GM12878 (cell line): Measurements from ENCODE around the gene SCN8A. TPM values are rescaled to one million over a fixed set of nuclear protein-coding genes. Genes with fewer than 3 reads are reported as not detected.

Experiments used
- ATAC-seq: fragments of 200-7000 bp; cut with Tn5 transposase; 3 replicates; pipeline ENCODE4 v1.9.1; 2020; ENCODE audit warnings: mild to moderate bottlenecking, moderate library complexity
- BruUV-seq: library from RNA; stranded (reverse); fragments of 400-500 nt; replicated peaks from 2 replicates; lab custom pipeline; 2021; lab: Mats Ljungman, UMichigan
- CTCF ChIA-PET: fragments of 300-600 bp; sonication (Branson Sonifier 250); formaldehyde crosslinking; extraction: SDS; loops from one replicate; lab custom pipeline; 2021; ENCODE audit warnings: inconsistent platforms; lab: Yijun Ruan, JAX
- POLR2A ChIA-PET: fragments of 350-600 bp; formaldehyde crosslinking; extraction: SDS; loops from one replicate; lab custom pipeline; 2021; ENCODE audit warnings: inconsistent platforms; lab: Charles Lee
- RAD21 ChIA-PET: fragments of 300-600 bp; sonication (Branson Sonifier 250); formaldehyde crosslinking; loops from one replicate; lab custom pipeline; 2023; ENCODE audit warnings: antibody characterized with exemption; ENCODE audit not compliant: unreplicated experiment; lab: Charles Lee
- SMC1A ChIA-PET: fragments of 300-600 bp; sonication (Branson Sonifier 250); formaldehyde crosslinking; loops from one replicate; lab custom pipeline; 2023; ENCODE audit not compliant: unreplicated experiment, uncharacterized antibody; lab: Charles Lee
- DNase-seq: peaks from one replicate; pipeline ENCODE4 v3.0.0-alpha.2; 2011; ENCODE audit warnings: low read depth, low spot score
- FAIRE-seq: peaks from 3 replicates; lab custom pipeline; 2011; peaks lifted over from hg19 to GRCh38; lab: Jason Lieb, UNC
- H2AFZ ChIP-seq: 2 replicates; pipeline ENCODE4 v1.6.0; 2011; ENCODE audit warnings: low read depth, low read length, control low read depth; ENCODE audit not compliant: control insufficient read depth
- H3K27ac ChIP-seq: 2 replicates; pipeline ENCODE4 v1.5.1; 2011; ENCODE audit warnings: control low read depth; ENCODE audit not compliant: control insufficient read depth, insufficient read depth
- H3K27me3 ChIP-seq, 2 experiments: replicated peaks in 1 of 2; 2 replicates each; pipeline versions ENCODE4 v1.6.0 to v1.6.1; 2011; ENCODE audit warnings: low read length in 1 of 2; ENCODE audit not compliant: control insufficient read depth in 2 of 2, insufficient read depth in 2 of 2
- H3K36me3 ChIP-seq, 2 experiments: 2 replicates each; pipeline ENCODE4 v1.5.1; 2011; ENCODE audit warnings: low read length in 1 of 2; ENCODE audit not compliant: control insufficient read depth in 2 of 2, insufficient read depth in 2 of 2
- H3K4me1 ChIP-seq: 2 replicates; pipeline ENCODE4 v1.6.1; 2011; ENCODE audit warnings: mild to moderate bottlenecking, low read length, moderate library complexity, mixed read lengths; ENCODE audit not compliant: control insufficient read depth, insufficient read depth
- H3K4me2 ChIP-seq: 2 replicates; pipeline ENCODE4 v1.6.0; 2011; ENCODE audit warnings: control low read depth; ENCODE audit not compliant: control insufficient read depth, insufficient read depth
- H3K4me3 ChIP-seq: fragments of 200-600 bp; sonication (generic); 2 replicates; pipeline ENCODE4 v1.5.1; 2016
- H3K79me2 ChIP-seq: 2 replicates; pipeline ENCODE4 v1.6.0; 2011; ENCODE audit warnings: low read length; ENCODE audit not compliant: control insufficient read depth, insufficient read depth
- H3K9ac ChIP-seq: 2 replicates; pipeline ENCODE4 v1.8.0; 2011; ENCODE audit warnings: low read length, control low read depth, mixed read lengths; ENCODE audit not compliant: control insufficient read depth, insufficient read depth
- H3K9me3 ChIP-seq: replicated peaks from 3 replicates; pipeline ENCODE4 v1.5.1; 2011; ENCODE audit warnings: mild to moderate bottlenecking, low read length; ENCODE audit not compliant: control insufficient read depth, insufficient read depth
- H4K20me1 ChIP-seq: 2 replicates; pipeline ENCODE4 v1.6.0; 2011; ENCODE audit not compliant: control insufficient read depth, insufficient read depth
- BCL11A ChIP-seq: IDR thresholded peaks from 2 replicates; pipeline ENCODE4 v1.6.1; 2011; ENCODE audit warnings: low read depth, low read length
- BHLHE40 ChIP-seq, 2 experiments: fragments of 450-650 bp in 1 of 2; IDR thresholded peaks; 2 replicates each; pipeline ENCODE4 v1.6.1; 2011 to 2017; ENCODE audit warnings: low read depth in 2 of 2, borderline replicate concordance in 1 of 2, improper control_type of control experiment in 1 of 2, low read length in 1 of 2, mild to moderate bottlenecking in 1 of 2
- DPF2 ChIP-seq: fragments of 450-650 bp; IDR thresholded peaks from 2 replicates; pipeline ENCODE4 v1.6.1; 2017; ENCODE audit warnings: mild to moderate bottlenecking
- FOS ChIP-seq: IDR thresholded peaks from 3 replicates; pipeline ENCODE4 v1.6.1; 2011; ENCODE audit warnings: borderline replicate concordance; ENCODE audit not compliant: insufficient read length; ENCODE audit errors: extremely low read depth
- FOXM1 ChIP-seq: IDR thresholded peaks from 2 replicates; pipeline ENCODE4 v1.6.1; 2012; ENCODE audit warnings: low read depth, mild to moderate bottlenecking, inconsistent platforms, low read length, moderate library complexity
- KLF5 ChIP-seq: fragments of 450-650 bp; IDR thresholded peaks from 2 replicates; pipeline ENCODE4 v1.6.1; 2014; ENCODE audit warnings: mild to moderate bottlenecking; ENCODE audit not compliant: partially characterized antibody
- LARP7 ChIP-seq: fragments of 450-650 bp; IDR thresholded peaks from 2 replicates; pipeline ENCODE4 v1.6.1; 2017; ENCODE audit warnings: mild to moderate bottlenecking
- MYB ChIP-seq: fragments of 150-350 bp; IDR thresholded peaks from 2 replicates; pipeline ENCODE4 v1.6.1; 2014; ENCODE audit warnings: mild to moderate bottlenecking, low read depth, low read length, borderline replicate concordance
- PAX8 ChIP-seq: fragments of 450-650 bp; IDR thresholded peaks from 2 replicates; pipeline ENCODE4 v1.6.1; 2017; ENCODE audit warnings: mild to moderate bottlenecking, moderate library complexity
- RB1 ChIP-seq: fragments of 450-650 bp; formaldehyde crosslinking; IDR thresholded peaks from 2 replicates; pipeline ENCODE4 v1.6.1; 2017; ENCODE audit warnings: mild to moderate bottlenecking, borderline replicate concordance
- SMAD1 ChIP-seq: fragments of 450-650 bp; IDR thresholded peaks from 2 replicates; pipeline ENCODE4 v1.6.1; 2018; ENCODE audit warnings: mild to moderate bottlenecking, low read depth; ENCODE audit not compliant: partially characterized antibody
- YY1 ChIP-seq: IDR thresholded peaks from 2 replicates; pipeline ENCODE4 v1.6.1; 2011; ENCODE audit warnings: low read depth, mild to moderate bottlenecking, low read length
- WGBS: methylation state at CpG from one replicate; pipeline ENCODE4 v1.1.6; 2016; ENCODE audit warnings: low lambda C conversion rate; ENCODE audit not compliant: insufficient replicate concordance, insufficient coverage; ENCODE audit errors: missing lambda C conversion rate; 5-methylcytosine and 5-hydroxymethylcytosine counted together
- in situ Hi-C: fragments of 300-500 bp; cut with MboI; formaldehyde crosslinking; loops from 9 replicates; pipeline ENCODE4 v1.14.3; 2018; ENCODE audit warnings: mixed read lengths
- intact Hi-C: fragments of 100-400 bp; cut with micrococcal nuclease; formaldehyde crosslinking; loops from one replicate; pipeline ENCODE4 v1.14.2; 2022; ENCODE audit not compliant: unreplicated experiment
- polyA plus RNA-seq, 11 experiments: library from polyadenylated mRNA; depleted of rRNA in 4 of 11; unstranded in 6 of 11; stranded (reverse) in 5 of 11; fragments of >200 nt; fragmentation: Nextera tagmentation in 4 of 11; fragmentation: Illumina TruSeq in 1 of 11; extraction: Ambion mirVana in 4 of 11; extraction: Trizol in 1 of 11; gene quantifications; 1 replicate in 1 of 11; 2 replicates in 10 of 11; pipeline versions ENCODE4 v1.2.1 to v1.2.3, GENCODE V29; 2011 to 2016; ENCODE audit warnings: inconsistent platforms in 2 of 11, missing spikeins in 2 of 11, low read depth in 1 of 11
- total RNA-seq, 4 experiments: library from RNA; depleted of rRNA in 3 of 4; stranded (reverse); fragments of >200 nt in 3 of 4; fragmentation: Illumina TruSeq in 1 of 4; extraction: Trizol in 1 of 4; gene quantifications; 2 replicates each; pipeline versions ENCODE4 v1.2.1 to v1.2.3, GENCODE V29; 2013 to 2021
- TF ChIP-seq, protein P1 (sequence below): fragments of 450-650 bp; IDR thresholded peaks from 2 replicates; pipeline ENCODE4 v1.6.1; 2014; ENCODE audit warnings: mild to moderate bottlenecking
- TF ChIP-seq, protein P2 (sequence below): IDR thresholded peaks from 2 replicates; pipeline ENCODE4 v1.6.1; 2011; ENCODE audit warnings: borderline replicate concordance, low read depth, mild to moderate bottlenecking, moderate library complexity, mixed read lengths, low read length; ENCODE audit not compliant: insufficient read depth; ENCODE audit errors: extremely low read length

Gene SCN8A
- total and polyA plus RNA-seq, 10 of the 15 experiments (the other 5 are each of a cell fraction or from before 2014, with no cell fraction given) = 0.02 to 0.23 (median 0.06) TPM; not detected in 2

GRCh38 chr12:51726931-51727330 is 135.9 kb downstream of the SCN8A start:
- no peaks in the 10 kb centered on the region for H3K79me2 ChIP-seq
- intact Hi-C loops (no loop called here), in situ Hi-C loops (no loop called here)
- FAIRE-seq (no peak), DNase-seq (no peak), ATAC-seq (no peak)
- no peaks in the 10 kb centered on the region for H3K9me3 ChIP-seq
- ChIA-PET POLR2A (no interaction called here), SMC1A (no interaction called here), RAD21 (no interaction called here), CTCF (no interaction called here)
- H3K27me3 ChIP-seq = peaks cover 0 to 4% of the 10 kb centered on the region in 2 experiments; a peak in 2 of 4 replicates
- H3K4me3 ChIP-seq = no peak overlapping the region
- TF ChIP-seq LARP7 (no peak), FOXM1 (no peak), BCL11A (no peak), DPF2 (no peak)
- H3K36me3 ChIP-seq = no peaks in the 10 kb centered on the region
- H3K4me1 ChIP-seq = no peaks in the 10 kb centered on the region
- H3K9ac ChIP-seq = no peak overlapping the region
- H3K27ac ChIP-seq = no peak overlapping the region
- no peak overlapping the region for H2AFZ ChIP-seq
- no peaks in the 10 kb centered on the region for H4K20me1 ChIP-seq
- 0% methylated on average over 2 of the region's 2 CpGs for WGBS
- no peak overlapping the region for H3K4me2 ChIP-seq
- no TSS peak for BruUV-seq

- no TSS peak for BruUV-seq
- RAD21 ChIA-PET = no interaction called here
- TF ChIP-seq FOS = no peak
- TF ChIP-seq MYB = no peak
- TF ChIP-seq, protein P1, sequence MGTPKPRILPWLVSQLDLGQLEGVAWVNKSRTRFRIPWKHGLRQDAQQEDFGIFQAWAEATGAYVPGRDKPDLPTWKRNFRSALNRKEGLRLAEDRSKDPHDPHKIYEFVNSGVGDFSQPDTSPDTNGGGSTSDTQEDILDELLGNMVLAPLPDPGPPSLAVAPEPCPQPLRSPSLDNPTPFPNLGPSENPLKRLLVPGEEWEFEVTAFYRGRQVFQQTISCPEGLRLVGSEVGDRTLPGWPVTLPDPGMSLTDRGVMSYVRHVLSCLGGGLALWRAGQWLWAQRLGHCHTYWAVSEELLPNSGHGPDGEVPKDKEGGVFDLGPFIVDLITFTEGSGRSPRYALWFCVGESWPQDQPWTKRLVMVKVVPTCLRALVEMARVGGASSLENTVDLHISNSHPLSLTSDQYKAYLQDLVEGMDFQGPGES = no peak
- no peak for TF ChIP-seq YY1
- no peak for TF ChIP-seq KLF5
- TF ChIP-seq, protein P2, sequence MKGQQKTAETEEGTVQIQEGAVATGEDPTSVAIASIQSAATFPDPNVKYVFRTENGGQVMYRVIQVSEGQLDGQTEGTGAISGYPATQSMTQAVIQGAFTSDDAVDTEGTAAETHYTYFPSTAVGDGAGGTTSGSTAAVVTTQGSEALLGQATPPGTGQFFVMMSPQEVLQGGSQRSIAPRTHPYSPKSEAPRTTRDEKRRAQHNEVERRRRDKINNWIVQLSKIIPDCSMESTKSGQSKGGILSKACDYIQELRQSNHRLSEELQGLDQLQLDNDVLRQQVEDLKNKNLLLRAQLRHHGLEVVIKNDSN = no peak
- no peak for TF ChIP-seq RB1
- TF ChIP-seq BHLHE40 (IDR thresholded peaks at IDR 0.05; ENCODE audit: borderline replicate concordance in 1 of 2, low read depth in 2 of 2, low read length in 1 of 2) = no peak
- no peak for TF ChIP-seq SMAD1
- TF ChIP-seq PAX8 = no peak
- TF ChIP-seq BCL11A = no peak
Measured at GRCh38 chr12:51729331-51729730, 138.3 kb downstream of the SCN8A start.

More at GRCh38 chr12:51729331-51729730, 138.3 kb downstream of the SCN8A start:
- Histone ChIP-seq H3K9ac (no peak overlapping the region), H3K79me2 (no peaks in the 10 kb centered on the region), H3K4me3 (no peak overlapping the region), H2AFZ (no peak overlapping the region), H3K4me2 (no peak overlapping the region), H3K36me3 (no peaks in the 10 kb centered on the region), H3K27ac (no peak overlapping the region), H3K9me3 (no peaks in the 10 kb centered on the region; the same call in 2 of the 3 replicates), H3K4me1 (no peaks in the 10 kb centered on the region), H3K27me3 (no peaks in the 10 kb centered on the region; a peak in 2 of 4 replicates), H4K20me1 (no peaks in the 10 kb centered on the region)
- WGBS = 58% methylated on average over 4 of the region's 4 CpGs
- no peak for DNase-seq
- POLR2A ChIA-PET = no interaction called here
- no peak for FAIRE-seq
- in situ Hi-C loops (no loop called here), intact Hi-C loops (no loop called here)
- CTCF ChIA-PET = no interaction called here
- SMC1A ChIA-PET = no interaction called here
- ATAC-seq = no peak
